C4-2B (cell line): ENCODE data around the gene FBXL17.

ENCODE experiments used
- H3K27ac ChIP-seq: fragments of 450-650 bp; 2 replicates; pipeline ENCODE4 v1.5.1; 2017
- ZFX ChIP-seq: fragments of 450-650 bp; IDR thresholded peaks from 2 replicates; pipeline ENCODE4 v1.6.1; 2017
- TF ChIP-seq, protein P1 (sequence below): fragments of 450-650 bp; conservative IDR thresholded peaks from 2 replicates; pipeline ENCODE4 v1.5.1; 2017; ENCODE audit warnings: mild to moderate bottlenecking

Gene FBXL17

DNA sequence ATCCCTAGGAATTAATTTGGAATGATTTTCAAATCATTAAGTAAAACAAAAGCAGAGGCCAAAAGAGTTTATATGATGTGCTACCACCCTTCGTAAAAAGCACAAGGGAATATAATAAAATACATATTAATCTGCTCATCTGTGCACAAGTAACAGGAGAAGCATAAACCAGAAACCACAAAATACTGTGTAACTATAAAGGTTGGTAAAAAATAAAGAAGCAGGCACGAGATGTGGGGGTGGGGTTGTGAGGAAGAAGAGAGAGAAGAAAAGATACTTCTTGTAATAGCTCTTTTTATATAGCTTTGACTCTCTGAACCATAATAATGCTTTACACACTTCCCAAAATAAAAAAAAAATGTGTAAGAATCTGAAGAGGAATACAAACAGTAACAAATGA, 496.3 kb downstream of the FBXL17 start:
- TF ChIP-seq, protein P1, sequence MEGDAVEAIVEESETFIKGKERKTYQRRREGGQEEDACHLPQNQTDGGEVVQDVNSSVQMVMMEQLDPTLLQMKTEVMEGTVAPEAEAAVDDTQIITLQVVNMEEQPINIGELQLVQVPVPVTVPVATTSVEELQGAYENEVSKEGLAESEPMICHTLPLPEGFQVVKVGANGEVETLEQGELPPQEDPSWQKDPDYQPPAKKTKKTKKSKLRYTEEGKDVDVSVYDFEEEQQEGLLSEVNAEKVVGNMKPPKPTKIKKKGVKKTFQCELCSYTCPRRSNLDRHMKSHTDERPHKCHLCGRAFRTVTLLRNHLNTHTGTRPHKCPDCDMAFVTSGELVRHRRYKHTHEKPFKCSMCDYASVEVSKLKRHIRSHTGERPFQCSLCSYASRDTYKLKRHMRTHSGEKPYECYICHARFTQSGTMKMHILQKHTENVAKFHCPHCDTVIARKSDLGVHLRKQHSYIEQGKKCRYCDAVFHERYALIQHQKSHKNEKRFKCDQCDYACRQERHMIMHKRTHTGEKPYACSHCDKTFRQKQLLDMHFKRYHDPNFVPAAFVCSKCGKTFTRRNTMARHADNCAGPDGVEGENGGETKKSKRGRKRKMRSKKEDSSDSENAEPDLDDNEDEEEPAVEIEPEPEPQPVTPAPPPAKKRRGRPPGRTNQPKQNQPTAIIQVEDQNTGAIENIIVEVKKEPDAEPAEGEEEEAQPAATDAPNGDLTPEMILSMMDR = no peak
- no peak for TF ChIP-seq ZFX
- H3K27ac ChIP-seq = no peak overlapping the region

DNA sequence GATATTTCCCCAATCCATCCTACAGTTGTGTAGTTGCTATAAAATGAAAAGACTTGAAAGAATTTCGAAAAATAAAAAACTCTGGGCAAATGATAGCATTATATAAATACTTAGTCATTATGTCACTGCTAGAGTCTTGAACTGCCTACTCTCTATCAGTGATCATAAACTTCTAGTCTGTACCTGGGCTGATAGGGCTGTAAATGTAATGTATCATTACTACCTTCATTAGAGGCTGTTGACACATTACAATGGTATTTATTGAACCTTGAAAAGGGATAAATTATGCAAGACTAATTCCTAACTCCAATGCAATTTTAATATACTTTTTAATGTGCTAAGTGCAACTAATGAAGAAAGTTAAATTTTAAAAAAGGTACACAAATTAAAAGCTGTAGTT, 497.0 kb downstream of the FBXL17 start:
- TF ChIP-seq, protein P1 = no peak
- TF ChIP-seq ZFX = no peak
- no peak overlapping the region for H3K27ac ChIP-seq

DNA sequence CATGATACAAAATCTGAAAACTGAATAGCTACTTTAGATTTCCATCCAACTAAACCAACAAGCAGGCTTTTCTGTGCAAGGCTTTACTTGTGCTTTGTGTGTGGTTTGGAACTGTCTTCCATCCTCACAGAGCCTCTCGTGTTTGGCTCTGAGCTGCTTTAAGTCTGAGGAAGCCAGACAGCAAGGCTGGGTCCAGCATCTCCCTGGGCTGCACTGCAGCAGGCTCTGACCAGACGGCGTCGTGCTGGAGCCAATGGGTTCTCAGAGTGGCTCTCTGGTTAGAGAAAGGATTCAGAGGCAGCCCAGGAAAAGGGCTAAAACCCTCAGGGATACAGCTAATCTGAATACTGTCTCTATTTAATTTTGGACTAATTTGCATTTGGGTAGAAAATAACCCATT, 503.2 kb downstream of the FBXL17 start:
- TF ChIP-seq ZFX = no peak
- TF ChIP-seq, protein P1 = no peak
- no peak overlapping the region for H3K27ac ChIP-seq

DNA sequence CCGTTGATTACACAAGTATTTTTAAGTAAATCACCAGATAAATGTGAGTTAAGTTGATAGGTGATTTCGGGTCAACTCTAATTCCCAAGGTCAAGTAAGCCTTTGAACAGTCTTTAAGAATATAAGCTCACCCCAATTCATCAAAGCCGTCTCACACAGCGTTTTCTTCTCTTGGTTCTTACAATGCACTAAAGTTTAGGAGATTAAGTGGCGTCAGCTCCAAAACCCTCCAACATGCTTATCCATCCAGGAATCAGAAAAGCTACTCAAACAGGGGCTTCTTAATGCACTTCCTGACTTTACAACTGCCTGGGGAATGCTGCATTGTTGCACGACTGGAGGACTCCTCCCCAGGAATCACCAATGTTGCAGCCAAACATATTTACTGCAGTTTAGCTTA, 505.0 kb downstream of the FBXL17 start:
- H3K27ac ChIP-seq = no peak overlapping the region
- TF ChIP-seq, protein P1 = no peak
- no peak for TF ChIP-seq ZFX

DNA sequence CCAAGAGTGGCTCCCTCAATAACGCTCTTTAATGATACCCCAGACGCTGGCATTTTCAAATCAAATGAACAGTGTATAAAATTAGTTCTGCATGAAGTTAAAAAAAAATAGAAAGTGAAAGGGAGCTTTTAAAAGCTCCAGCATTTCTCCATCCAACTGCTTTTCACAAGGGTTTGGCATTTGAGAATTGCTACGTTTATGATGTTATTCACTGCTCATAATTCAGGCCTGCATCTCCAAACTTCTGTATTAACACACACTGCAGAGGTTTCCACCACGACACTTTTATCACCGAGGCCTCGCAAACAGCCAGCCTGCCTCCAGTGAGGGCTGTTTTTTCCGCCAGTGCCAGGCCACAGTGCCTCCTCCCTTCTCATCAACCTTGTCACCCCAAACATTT, 505.6 kb downstream of the FBXL17 start:
- TF ChIP-seq, protein P1 = no peak
- no peak for TF ChIP-seq ZFX
- H3K27ac ChIP-seq = no peak overlapping the region

DNA sequence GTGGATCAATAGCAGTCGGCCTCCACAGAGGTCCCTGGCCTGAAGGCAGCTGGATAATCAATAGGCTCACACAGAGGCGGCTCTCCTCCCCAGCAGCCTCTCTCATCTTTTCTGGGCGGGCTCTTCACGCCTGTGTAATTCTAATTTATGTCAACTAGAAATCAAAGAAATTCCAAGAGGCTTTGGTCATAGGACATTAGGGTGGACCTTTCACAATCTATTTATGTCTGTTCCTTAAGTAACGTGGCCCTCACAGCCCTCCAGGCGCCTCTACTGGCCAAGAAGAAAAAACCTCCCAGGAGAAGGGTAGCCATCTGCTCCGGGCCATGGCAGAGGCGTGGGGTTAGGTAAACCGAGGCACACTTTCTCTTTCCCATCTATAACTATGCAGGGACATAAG, 506.1 kb downstream of the FBXL17 start:
- H3K27ac ChIP-seq = no peak overlapping the region
- TF ChIP-seq ZFX = no peak
- TF ChIP-seq, protein P1 = no peak

DNA sequence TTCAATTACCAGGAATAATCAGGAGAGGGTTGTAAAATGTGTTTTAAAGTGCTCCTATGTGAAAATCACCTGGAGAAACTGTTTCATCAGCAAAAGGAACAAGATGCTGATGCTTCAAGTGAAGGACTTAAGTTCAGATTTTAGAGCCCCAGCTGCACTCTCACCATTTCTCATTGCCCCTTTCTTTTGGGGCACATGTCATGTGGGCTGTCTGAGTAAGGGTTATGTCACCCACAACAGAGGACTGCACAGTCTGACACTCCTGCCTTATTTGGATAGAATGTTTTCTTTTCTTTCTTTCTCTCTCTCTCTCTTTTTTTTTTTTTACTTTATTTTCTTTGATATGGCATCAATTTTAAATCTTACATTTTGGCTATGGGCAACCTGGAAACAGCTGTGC, 507.1 kb downstream of the FBXL17 start:
- no peak overlapping the region for H3K27ac ChIP-seq
- TF ChIP-seq, protein P1 = no peak
- TF ChIP-seq ZFX = no peak
